HG03565 (cell line): ENCODE data around the gene BANP.
"Not testable (repeated sequence)": the region's sequence is repeated elsewhere in the genome, so short reads cannot be mapped to it uniquely, and the experiment has no call there.

Experiments used
- ATAC-seq: cut with Tn5 transposase; IDR thresholded peaks from one replicate; pipeline ENCODE4 v1.9.1; 2021; ENCODE audit warnings: mild to moderate bottlenecking, moderate library complexity; ENCODE audit not compliant: unreplicated experiment

Gene BANP

GRCh38 chr16:87965417-87965816 lies 14.2 kb downstream of the BANP start:
- ATAC-seq: no peak

- no peak for ATAC-seq
These were observed 14.9 kb downstream of the BANP start for GRCh38 chr16:87966064-87966645.

- ATAC-seq: no peak
These were observed 15.5 kb downstream of the BANP start for GRCh38 chr16:87966685-87967185.

- ATAC-seq: no peak
These were observed 17.3 kb downstream of the BANP start for GRCh38 chr16:87968541-87968940.

- no peak for ATAC-seq
These were observed 19.0 kb downstream of the BANP start for GRCh38 chr16:87970186-87970585.

GRCh38 chr16:87971933-87972332 lies 20.7 kb downstream of the BANP start:
- no peak for ATAC-seq

- no peak for ATAC-seq
These were observed 22.5 kb downstream of the BANP start for GRCh38 chr16:87973717-87974116.

- no peak for ATAC-seq
These were observed 22.9 kb downstream of the BANP start for GRCh38 chr16:87974178-87974577.

- no peak for ATAC-seq
These were observed 25.4 kb downstream of the BANP start for GRCh38 chr16:87976665-87977064.

- ATAC-seq: no peak
These were observed 26.9 kb downstream of the BANP start for GRCh38 chr16:87978127-87978526.

- no peak for ATAC-seq
These were observed 28.1 kb downstream of the BANP start for GRCh38 chr16:87979352-87979751.

GRCh38 chr16:87979911-87980630 lies 28.8 kb downstream of the BANP start:
- not testable (repeated sequence) for ATAC-seq

GRCh38 chr16:87981376-87981775 lies 30.1 kb downstream of the BANP start:
- not testable (repeated sequence) for ATAC-seq

- no peak for ATAC-seq
These were observed 31.4 kb downstream of the BANP start for GRCh38 chr16:87982581-87983041.

GRCh38 chr16:87983072-87983736 lies 32.0 kb downstream of the BANP start:
- ATAC-seq: not testable (repeated sequence)

GRCh38 chr16:87983737-87984097 lies 32.5 kb downstream of the BANP start:
- ATAC-seq: not testable (repeated sequence)

- not testable (repeated sequence) for ATAC-seq
These were observed 32.9 kb downstream of the BANP start for GRCh38 chr16:87984180-87984579.

GRCh38 chr16:87984632-87985267 lies 33.5 kb downstream of the BANP start:
- no peak for ATAC-seq

GRCh38 chr16:87985493-87985892 lies 34.3 kb downstream of the BANP start:
- ATAC-seq: not testable (repeated sequence)

GRCh38 chr16:87986361-87986849 lies 35.2 kb downstream of the BANP start:
- ATAC-seq: not testable (repeated sequence)

- not testable (repeated sequence) for ATAC-seq
These were observed 37.4 kb downstream of the BANP start for GRCh38 chr16:87988596-87988995.
